Esophagus squamous epithelium (tissue), 5 donors: ENCODE results near the gene ADD1. TPM values are rescaled to one million over a fixed set of nuclear protein-coding genes. Genes with fewer than 3 reads are reported as not detected.

ENCODE experiments used
- DNase-seq: peaks from one replicate; lab custom pipeline; 2025; lab: John Stamatoyannopoulos, UW
- H3K27ac ChIP-seq, 4 donors: fragments of 200-600 bp; sonication (generic); one replicate each; pipeline ENCODE4 v1.5.1; 2016 to 2019; ENCODE audit warnings: mild to moderate bottlenecking in 1 of 4
- H3K27me3 ChIP-seq, 4 donors: fragments of 200-600 bp; sonication (generic); 1 replicate in 3 of 4; 2 replicates in 1 of 4; pipeline versions ENCODE4 v1.5.1 to v1.6.0; 2017 to 2021; ENCODE audit warnings: antibody characterized with exemption in 1 of 4
- H3K36me3 ChIP-seq, 3 donors: fragments of 200-600 bp; sonication (generic); one replicate each; pipeline ENCODE4 v1.5.1; 2016 to 2019
- H3K4me1 ChIP-seq, 3 donors: fragments of 200-600 bp; sonication (generic); one replicate each; pipeline ENCODE4 v1.5.1; 2017 to 2019
- H3K4me3 ChIP-seq, 4 donors: fragments of 200-600 bp; sonication (generic); 1 replicate in 3 of 4; 2 replicates in 1 of 4; pipeline ENCODE4 v1.5.1; 2016 to 2019; ENCODE audit warnings: mild to moderate bottlenecking in 2 of 4, moderate library complexity in 1 of 4
- H3K9me3 ChIP-seq, 3 donors: fragments of 200-600 bp; sonication (generic); one replicate each; pipeline ENCODE4 v1.5.1; 2016 to 2019
- CTCF ChIP-seq, 6 experiments: fragments of 450-650 bp in 4 of 6; fragments of 200-600 bp in 2 of 6; sonication (generic) in 2 of 6; IDR thresholded peaks; one replicate each; pipeline ENCODE4 v1.5.1; 2016 to 2019; ENCODE audit warnings: antibody characterized with exemption in 6 of 6, mild to moderate bottlenecking in 4 of 6, moderate library complexity in 4 of 6
- POLR2A ChIP-seq, 4 donors: fragments of 450-650 bp; IDR thresholded peaks; one replicate each; pipeline ENCODE4 v1.6.1; 2017; ENCODE audit warnings: antibody characterized with exemption in 4 of 4, mild to moderate bottlenecking in 4 of 4, moderate library complexity in 3 of 4
- WGBS, 2 donors: methylation state at CpG; one replicate each; pipeline ENCODE4 v1.1.5; 2018; 5-methylcytosine and 5-hydroxymethylcytosine counted together
- intact Hi-C: fragments of 100-400 bp; cut with DNase I; formaldehyde crosslinking; loops from one replicate; pipeline ENCODE4 v1.15.0; 2022
- total RNA-seq, 4 donors: library from RNA; depleted of rRNA; stranded (reverse); fragments of >200 nt; gene quantifications; one replicate each; pipeline ENCODE4 v1.1.0, GENCODE V29; 2016
- donor health status: DM: yes; HTN: yes; CAD: no.

The ADD1 gene
- total RNA-seq, 4 donors from 2014 or later = 81.7 to 144 (median 103) TPM

- H3K9me3 ChIP-seq = no peaks in the 10 kb centered on the region
- H3K4me3 ChIP-seq = no peak overlapping the region
- peaks cover 0 to 18% (median 3%) of the 10 kb centered on the region in 3 donors for H3K4me1 ChIP-seq
- H3K27me3 ChIP-seq = no peaks in the 10 kb centered on the region
- DNase-seq = no peak
- WGBS, 2 donors = 91% methylated on average over 7 to 18 of the region's 37 CpGs
- no peak overlapping the region for H3K27ac ChIP-seq
- peaks cover 12 to 95% (median 51%) of the 10 kb centered on the region in 3 donors for H3K36me3 ChIP-seq
- TF ChIP-seq POLR2A (IDR thresholded peaks at IDR 0.05) = no peak
- no peak for TF ChIP-seq CTCF (IDR thresholded peaks at IDR 0.05)
- intact Hi-C loops = loop anchor here (10.0 kb wide), 1 partner anchor 66 kb away; no protein-coding TSS in a partner anchor
These were observed 12.7 kb upstream of the ADD1 start for GRCh38 chr4:2830632-2831610.

- intact Hi-C loops = loop anchor here (10.0 kb wide), 1 partner anchor 67 kb away; no protein-coding TSS in a partner anchor
- H3K9me3 ChIP-seq = no peaks in the 10 kb centered on the region
- no peak for DNase-seq
- H3K27me3 ChIP-seq = no peaks in the 10 kb centered on the region
- peaks cover 0 to 26% (median 10%) of the 10 kb centered on the region in 3 donors for H3K4me1 ChIP-seq
- no peak overlapping the region for H3K4me3 ChIP-seq
- 96% methylated on average over 5 of the region's 36 CpGs for WGBS, 2 donors
- peaks cover 12 to 100% (median 51%) of the 10 kb centered on the region in 3 donors for H3K36me3 ChIP-seq
- no peak for TF ChIP-seq POLR2A (IDR thresholded peaks at IDR 0.05)
- TF ChIP-seq CTCF (IDR thresholded peaks at IDR 0.05) = no peak
- no peak overlapping the region for H3K27ac ChIP-seq
These were observed 11.9 kb upstream of the ADD1 start for GRCh38 chr4:2831611-2832308.

- no peaks in the 10 kb centered on the region for H3K9me3 ChIP-seq
- TF ChIP-seq CTCF (IDR thresholded peaks at IDR 0.05) = no peak
- TF ChIP-seq POLR2A (IDR thresholded peaks at IDR 0.05) = no peak
- H3K4me1 ChIP-seq = peaks cover 1 to 33% (median 15%) of the 10 kb centered on the region in 3 donors
- no peak for DNase-seq
- peaks cover 12 to 93% (median 51%) of the 10 kb centered on the region in 3 donors for H3K36me3 ChIP-seq
- H3K27me3 ChIP-seq = no peaks in the 10 kb centered on the region
- 92% methylated on average over 9 of the region's 20 CpGs; no CpG with 5 or more reads in 1 of the 2 donors for WGBS, 2 donors
- no peak overlapping the region for H3K27ac ChIP-seq
- H3K4me3 ChIP-seq = no peak overlapping the region
- intact Hi-C loops = loop anchor here (10.0 kb wide), 1 partner anchor 68 kb away; no protein-coding TSS in a partner anchor
These were observed 11.2 kb upstream of the ADD1 start for GRCh38 chr4:2832309-2832980.

GRCh38 chr4:2832981-2833670, 10.5 kb upstream of the ADD1 start:
- peaks cover 12 to 86% (median 51%) of the 10 kb centered on the region in 3 donors for H3K36me3 ChIP-seq
- no peaks in the 10 kb centered on the region for H3K27me3 ChIP-seq
- H3K27ac ChIP-seq = no peak overlapping the region
- DNase-seq = no peak
- H3K4me1 ChIP-seq = peaks cover 8 to 40% (median 21%) of the 10 kb centered on the region in 3 donors
- no peak for TF ChIP-seq POLR2A (IDR thresholded peaks at IDR 0.05)
- TF ChIP-seq CTCF (IDR thresholded peaks at IDR 0.05) = no peak
- H3K9me3 ChIP-seq = no peaks in the 10 kb centered on the region
- no peak overlapping the region for H3K4me3 ChIP-seq
- WGBS, 2 donors = 76 to 93% methylated on average over 7 to 11 of the region's 19 CpGs
- intact Hi-C loops = loop anchor here (10.0 kb wide), 1 partner anchor 68 kb away; no protein-coding TSS in a partner anchor
